ENCODE results near the gene HLA-DQA1. TPM values are rescaled to one million over a fixed set of nuclear protein-coding genes. Genes with fewer than 3 reads are reported as not detected.

HLA-DQA1 gene
- total RNA-seq, 4 donors from 2014 or later, result 0.67 to 36.3 (median 1.5) TPM; not detected in 1

- no peak for DNase-seq
- TF ChIP-seq POLR2A (IDR thresholded peaks at IDR 0.05) (no peak), CTCF (IDR thresholded peaks at IDR 0.05) (no peak)
- Histone ChIP-seq H3K9me3 (no peaks in the 10 kb centered on the region), H3K36me3 (no peaks in the 10 kb centered on the region), H3K27ac (no peak overlapping the region), H3K4me3 (no peak overlapping the region), H3K27me3 (no peaks in the 10 kb centered on the region), H3K4me1 (no peaks in the 10 kb centered on the region)
These were observed 22.7 kb upstream of the HLA-DQA1 start for GRCh38 chr6:32614366-32615081.

- Histone ChIP-seq H3K27me3 (no peaks in the 10 kb centered on the region), H3K4me3 (no peak overlapping the region), H3K36me3 (no peaks in the 10 kb centered on the region), H3K9me3 (no peaks in the 10 kb centered on the region), H3K4me1 (no peaks in the 10 kb centered on the region), H3K27ac (no peak overlapping the region)
- TF ChIP-seq CTCF (IDR thresholded peaks at IDR 0.05), result no peak
- TF ChIP-seq POLR2A (IDR thresholded peaks at IDR 0.05), result no peak
- no peak for DNase-seq
These were observed 21.2 kb upstream of the HLA-DQA1 start for GRCh38 chr6:32615885-32616532.

GRCh38 chr6:32617751-32618150 is 19.5 kb upstream of the HLA-DQA1 start:
- no peak for TF ChIP-seq POLR2A (IDR thresholded peaks at IDR 0.05)
- DNase-seq, result no peak
- Histone ChIP-seq H3K9me3 (no peaks in the 10 kb centered on the region), H3K27me3 (no peaks in the 10 kb centered on the region), H3K27ac (no peak overlapping the region), H3K4me3 (no peak overlapping the region), H3K4me1 (no peaks in the 10 kb centered on the region), H3K36me3 (no peaks in the 10 kb centered on the region)

- Histone ChIP-seq H3K4me3 (no peak overlapping the region), H3K27ac (peak overlapping the region in 1 of 4 donors; percentile 67), H3K4me1 (no peaks in the 10 kb centered on the region), H3K27me3 (no peaks in the 10 kb centered on the region), H3K36me3 (no peaks in the 10 kb centered on the region), H3K9me3 (no peaks in the 10 kb centered on the region)
- no peak for DNase-seq
- TF ChIP-seq CTCF (IDR thresholded peaks at IDR 0.05) (no peak), POLR2A (IDR thresholded peaks at IDR 0.05) (no peak)
These were observed 15.8 kb upstream of the HLA-DQA1 start for GRCh38 chr6:32621372-32621771.

GRCh38 chr6:32622545-32623401 is 14.4 kb upstream of the HLA-DQA1 start:
- DNase-seq, result peak in 1 of 3 donors; percentile 44
- TF ChIP-seq CTCF (IDR thresholded peaks at IDR 0.05), result peak in 3 of 6 experiments; percentile 6 to 44 (median 19)
- TF ChIP-seq POLR2A (IDR thresholded peaks at IDR 0.05), result no peak
- Histone ChIP-seq H3K27ac (peak overlapping the region in 3 of 4 donors; percentile 35 to 69 (median 67)), H3K4me3 (no peak overlapping the region), H3K27me3 (no peaks in the 10 kb centered on the region), H3K9me3 (no peaks in the 10 kb centered on the region), H3K36me3 (no peaks in the 10 kb centered on the region), H3K4me1 (no peaks in the 10 kb centered on the region)
